NCI-H187 (cell line): Measurements from ENCODE around the gene RSPH1.

Source experiments
- DNase-seq, 2 experiments: peaks; one replicate each; lab custom pipeline; 2025; lab: John Stamatoyannopoulos, UW

RSPH1 gene

DNA sequence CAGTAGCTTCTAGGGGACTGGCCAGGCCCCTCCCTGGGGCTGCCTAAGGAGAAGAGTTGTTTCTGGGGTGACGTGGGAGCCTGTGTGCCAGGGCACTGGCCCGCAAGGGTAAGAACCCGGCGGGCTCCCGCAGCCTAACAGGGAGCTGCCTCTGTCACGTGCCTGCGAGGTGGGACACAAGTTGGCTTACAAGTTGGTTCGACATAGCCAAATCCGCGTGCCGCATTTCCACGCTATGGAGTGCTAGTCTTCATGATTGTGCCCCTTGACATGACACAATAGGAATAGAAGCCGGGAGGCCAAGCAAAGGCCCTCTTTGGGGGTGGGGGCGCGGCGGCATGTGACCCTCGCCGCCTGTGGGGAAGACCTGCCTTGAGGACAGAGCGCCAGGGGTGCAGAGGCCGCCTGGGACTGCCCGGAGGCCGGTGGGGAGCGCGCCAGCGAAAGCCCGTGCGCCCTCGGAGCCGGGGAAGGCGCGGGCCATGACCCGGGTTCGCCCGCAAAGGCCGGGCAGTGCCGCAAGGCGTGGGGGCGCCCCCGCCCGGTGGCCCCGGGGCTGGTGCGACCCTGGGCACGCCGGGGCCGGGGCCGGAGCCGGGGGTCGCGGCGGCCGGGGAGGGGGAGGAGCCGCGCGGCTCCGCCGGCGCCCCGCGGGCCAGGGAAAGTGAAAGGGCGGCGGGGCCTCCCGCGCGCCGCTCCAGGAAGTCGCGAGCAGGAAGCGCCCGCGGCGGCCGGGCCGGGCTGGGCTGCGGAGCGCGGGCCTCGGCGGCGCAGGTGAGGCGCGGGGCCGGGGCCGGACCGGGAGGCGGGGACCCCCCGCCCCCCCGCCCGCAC lies 17.3 kb upstream of the RSPH1 start, which contains the start of gene SLC37A1:
TSS of gene SLC37A1 (plus strand) at position 702 of the 834 bp plus-strand sequence. CDS start 4,603 bp downstream, outside the sequence.
- no peak for DNase-seq

DNA sequence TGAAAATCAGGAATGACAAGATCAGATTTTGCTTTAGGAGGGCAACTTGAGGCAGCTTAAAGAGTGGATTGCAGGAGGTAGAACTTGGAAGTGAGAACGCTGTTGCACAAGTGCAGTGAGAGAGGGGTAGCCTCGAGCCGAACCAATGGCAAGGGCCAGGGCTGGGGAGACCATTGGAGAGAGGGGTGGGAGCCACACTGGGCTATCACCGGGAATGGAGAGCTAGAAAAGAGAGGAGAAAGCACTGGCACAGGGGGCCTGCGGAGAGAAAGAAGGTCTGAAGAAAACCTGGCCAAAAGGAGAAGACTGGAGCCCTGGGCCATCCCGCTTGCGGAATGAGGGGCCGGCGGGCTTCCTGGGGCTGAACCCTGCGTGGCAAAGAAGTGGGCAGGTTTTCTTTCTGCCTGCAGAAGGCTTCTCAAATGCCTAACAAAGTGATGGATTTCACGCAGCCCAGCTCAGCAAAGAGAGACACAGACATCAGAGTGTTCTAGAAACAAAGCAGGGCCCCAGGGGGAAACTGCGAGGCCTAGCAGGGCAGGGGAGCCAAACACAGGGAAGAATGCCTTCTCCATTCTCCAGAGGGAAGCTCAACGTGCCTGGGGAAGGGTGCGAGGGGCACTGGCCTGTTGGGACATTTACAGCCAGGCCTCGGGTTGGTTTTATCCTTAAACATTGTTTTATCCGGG lies 16.5 kb upstream of the RSPH1 start:
- no peak for DNase-seq

DNA sequence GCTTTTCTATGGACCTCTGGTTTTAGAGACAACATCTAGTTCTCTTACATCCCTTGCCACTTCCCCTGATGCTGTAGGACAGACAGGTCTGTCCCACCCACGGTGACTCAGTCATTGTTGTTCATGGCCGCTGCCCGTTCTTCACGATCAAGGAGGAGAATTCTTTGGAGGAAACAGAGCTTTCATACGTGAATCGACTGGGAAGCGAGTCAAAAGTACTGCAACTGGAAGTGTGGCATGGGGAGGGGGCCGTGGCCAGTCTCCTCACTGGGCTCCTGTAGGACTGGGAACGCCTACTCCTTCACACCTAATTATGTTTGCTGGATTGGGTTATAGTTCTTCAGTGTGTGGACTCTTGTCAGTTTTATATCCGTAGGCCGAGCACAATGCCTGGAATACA lies 13.2 kb upstream of the RSPH1 start:
- DNase-seq, result no peak

GRCh38 chr21:42508371-42508770 lies 12.3 kb upstream of the RSPH1 start:
- no peak for DNase-seq

- no peak for DNase-seq
Measured at GRCh38 chr21:42507418-42507817, 11.4 kb upstream of the RSPH1 start.

- no peak for DNase-seq
Measured at GRCh38 chr21:42505090-42505726, 9.2 kb upstream of the RSPH1 start.

GRCh38 chr21:42503711-42504110 lies 7.7 kb upstream of the RSPH1 start:
- no peak for DNase-seq

GRCh38 chr21:42500736-42501135 lies 4.7 kb upstream of the RSPH1 start:
- no peak for DNase-seq

DNA sequence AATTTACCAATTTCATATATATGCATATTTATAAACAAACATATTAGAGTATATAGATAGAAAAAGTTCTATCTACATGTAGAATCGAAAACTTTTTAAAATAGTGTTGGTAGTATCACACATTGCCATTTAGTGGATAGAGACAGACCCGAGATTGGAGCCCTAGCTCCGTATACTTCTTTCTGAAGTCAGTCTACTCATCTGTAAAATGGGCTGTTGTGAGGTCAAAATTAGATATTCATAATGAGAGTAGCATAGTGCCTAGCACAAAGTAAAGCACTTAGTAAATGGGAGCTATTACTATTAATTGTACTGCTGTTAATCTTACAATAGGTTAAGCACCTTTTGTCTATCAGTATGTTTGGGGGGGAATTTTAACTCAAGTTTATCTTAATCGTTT lies 4.2 kb upstream of the RSPH1 start:
- no peak for DNase-seq

DNA sequence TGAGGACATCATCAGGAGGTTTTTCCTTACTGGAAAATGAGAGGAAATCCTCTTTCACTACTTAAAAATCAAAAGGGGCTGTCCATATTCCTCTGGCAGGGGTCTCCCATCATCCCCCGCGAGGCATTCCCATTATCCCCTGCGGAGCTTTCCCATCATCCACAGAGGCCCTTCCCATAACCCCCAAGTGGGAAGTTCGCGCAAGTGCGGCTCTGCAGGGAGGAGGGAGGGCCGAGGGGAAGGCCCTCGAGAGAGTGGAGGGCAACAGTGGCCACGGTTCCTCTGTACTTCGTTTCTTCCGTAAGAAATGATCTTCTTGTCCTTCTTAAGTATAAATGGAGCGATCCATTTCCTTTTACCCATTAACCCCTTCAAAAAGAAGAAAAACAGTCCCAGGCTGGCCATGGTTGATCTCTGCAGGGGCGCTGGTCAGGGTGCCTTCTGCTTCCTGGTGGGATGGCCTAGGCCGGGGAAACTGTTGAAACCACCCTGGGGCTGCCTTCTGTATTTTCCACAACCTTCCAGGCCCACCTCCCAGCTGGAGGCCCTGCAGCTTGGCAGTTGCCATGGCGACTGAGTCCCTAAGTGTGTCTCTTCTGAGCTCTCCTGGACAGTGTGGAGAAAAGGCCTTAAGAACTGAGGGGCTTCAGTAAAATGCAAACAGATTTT lies 3.6 kb upstream of the RSPH1 start:
- DNase-seq, result no peak

DNA sequence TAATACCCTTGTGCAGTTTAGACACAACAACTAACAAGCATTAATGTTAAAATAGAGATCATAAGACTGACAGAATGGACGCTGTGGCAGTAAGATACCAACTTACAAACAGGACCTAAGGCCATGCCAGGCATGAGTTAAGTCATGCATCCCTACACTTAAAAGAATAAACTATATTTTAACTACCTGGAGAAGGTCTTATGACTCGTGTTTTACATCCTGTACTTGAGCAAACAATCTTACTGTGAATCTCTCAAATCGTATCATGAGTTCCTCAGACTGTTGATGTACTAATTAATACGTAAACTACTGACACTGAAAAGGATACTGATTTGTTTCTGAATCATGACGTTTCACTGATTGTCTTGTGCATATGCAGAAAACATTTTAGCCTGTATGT lies 2.0 kb upstream of the RSPH1 start:
- DNase-seq, result no peak

DNA sequence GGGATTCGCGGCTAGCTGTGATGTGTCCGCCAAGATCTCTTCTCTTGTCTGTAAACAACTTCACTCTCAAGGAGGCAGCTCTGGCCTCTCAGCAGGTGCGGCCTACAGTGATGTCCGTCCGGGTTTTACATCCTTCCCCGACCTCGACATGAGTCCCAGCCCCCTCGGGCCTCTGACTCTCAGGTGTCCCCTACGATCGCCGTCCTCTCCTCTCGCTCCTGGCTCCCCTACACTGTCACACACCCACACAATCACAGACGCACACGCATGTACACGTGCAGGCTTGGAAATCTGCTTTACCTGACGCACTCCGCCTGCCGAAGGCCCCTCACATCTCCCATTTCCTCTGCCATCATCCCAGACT lies 797 bp upstream of the RSPH1 start:
- no peak for DNase-seq

DNA sequence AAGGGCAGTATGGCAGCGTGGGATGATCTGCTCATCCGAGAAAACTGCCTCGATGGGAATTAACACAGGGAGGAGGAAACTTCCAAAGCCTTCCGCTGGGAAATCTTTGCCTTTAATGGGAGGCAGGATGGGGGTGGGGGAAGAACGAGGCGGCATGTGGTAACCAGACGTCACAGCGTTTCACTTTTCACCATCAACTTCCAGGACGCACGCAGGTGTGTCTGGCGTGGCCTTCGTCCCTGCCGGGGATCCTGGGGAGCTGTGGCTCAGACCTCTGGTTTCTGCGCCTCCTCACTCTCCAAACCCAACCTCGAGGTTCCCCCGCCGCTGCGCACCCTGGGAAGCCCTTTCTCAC lies 282 bp downstream of the RSPH1 start:
- DNase-seq, result no peak

DNA sequence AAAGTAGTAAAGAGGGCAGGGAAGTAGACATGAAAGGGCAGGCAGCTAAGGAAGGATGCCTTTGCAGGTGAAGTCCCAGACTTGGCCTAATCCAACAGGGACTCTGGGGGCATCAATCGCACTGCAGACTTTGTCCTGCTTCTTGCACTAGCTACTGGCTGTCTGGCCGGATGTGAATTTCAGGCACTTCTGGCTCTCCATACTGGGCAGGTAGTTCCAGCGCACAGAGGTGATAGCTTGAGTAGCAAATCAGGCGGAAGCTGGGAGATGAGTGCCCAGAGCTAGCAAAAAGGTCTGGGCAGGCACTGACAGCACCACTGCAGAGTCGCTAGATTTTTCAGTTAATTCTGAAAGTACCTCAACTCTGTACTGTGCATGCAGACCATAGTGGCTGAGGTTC lies 997 bp downstream of the RSPH1 start:
- no peak for DNase-seq

GRCh38 chr21:42493109-42494060 lies 2.6 kb downstream of the RSPH1 start:
- no peak for DNase-seq

DNA sequence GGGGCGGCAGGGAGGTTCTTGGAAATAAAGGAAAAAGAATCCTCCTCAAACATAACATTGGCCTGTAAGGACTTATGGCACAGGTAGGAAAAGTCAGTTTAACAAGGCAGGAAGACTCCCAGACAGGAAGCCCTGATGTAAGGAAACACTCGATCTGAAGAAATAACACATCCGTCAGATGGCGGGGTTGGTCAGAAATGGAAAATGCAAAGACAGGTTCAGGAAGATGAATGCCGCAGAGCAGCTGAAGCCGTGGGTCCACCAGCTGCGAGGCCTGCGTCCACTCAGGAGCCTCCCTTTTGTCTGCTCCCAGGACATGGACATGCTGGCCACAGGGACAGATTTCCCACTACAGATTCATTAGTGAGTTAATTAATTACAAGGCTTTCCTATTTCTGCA lies 3.8 kb downstream of the RSPH1 start:
- DNase-seq, result no peak

DNA sequence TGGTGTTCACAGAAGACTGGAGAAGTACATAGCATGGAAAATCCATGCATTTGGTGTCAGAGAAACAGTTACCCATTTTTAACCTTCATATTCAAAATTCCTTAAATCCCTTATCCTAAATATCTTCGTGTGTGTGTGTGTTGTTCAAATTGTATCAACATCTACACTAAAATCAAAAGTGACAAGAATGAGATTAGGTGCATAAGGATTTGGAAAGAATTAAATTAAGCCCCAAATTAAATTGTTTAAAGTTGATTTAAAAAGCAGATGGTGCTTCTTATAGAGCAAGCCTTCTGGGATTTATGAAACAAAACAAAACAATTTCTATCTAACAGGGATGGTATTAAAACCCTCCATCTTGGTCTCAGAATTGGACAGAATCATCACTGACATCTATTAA lies 4.7 kb downstream of the RSPH1 start:
- DNase-seq, result no peak

GRCh38 chr21:42490720-42491119 lies 5.3 kb downstream of the RSPH1 start:
- DNase-seq, result no peak

GRCh38 chr21:42489991-42490390 lies 6.0 kb downstream of the RSPH1 start:
- no peak for DNase-seq

- no peak for DNase-seq
Measured at GRCh38 chr21:42489006-42489563, 6.9 kb downstream of the RSPH1 start.

DNA sequence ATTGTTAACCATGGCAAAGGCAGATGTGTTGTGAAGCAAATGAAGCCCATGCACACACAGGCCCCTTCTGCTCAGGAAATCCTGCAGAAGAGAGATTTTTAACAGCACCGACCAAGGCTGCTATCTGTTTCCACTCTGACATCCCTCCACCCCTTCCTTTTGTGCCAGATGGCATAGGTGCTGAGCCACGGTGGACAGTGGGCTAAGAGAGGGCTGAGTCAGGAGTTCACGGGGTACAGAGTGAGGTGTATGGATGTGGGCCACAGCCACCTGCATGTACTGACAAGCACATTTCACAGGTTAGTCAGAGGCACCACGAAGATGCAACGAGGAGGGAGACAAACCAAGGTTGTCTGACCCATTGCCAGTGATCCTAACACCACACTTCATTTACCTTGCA lies 9.5 kb downstream of the RSPH1 start:
- DNase-seq, result no peak
